Cardiac fibroblast (primary cell): ENCODE results near the gene TBX15.
"Not testable (repeated sequence)": the region's sequence is repeated elsewhere in the genome, so short reads cannot be mapped to it uniquely, and the experiment has no call there.

Experiments
- DNase-seq, 2 donors: peaks; one replicate each; pipeline versions ENCODE4 v3.0.0 to v3.0.0-alpha.2; 2010; ENCODE audit warnings: low read depth in 2 of 2
- H3K4me3 ChIP-seq, 2 donors: replicated peaks in 1 of 2; 1 replicate in 1 of 2; 2 replicates in 1 of 2; pipeline ENCODE4 v1.5.1; 2011; ENCODE audit warnings: low read depth in 2 of 2, low read length in 2 of 2, mild to moderate bottlenecking in 2 of 2, moderate library complexity in 1 of 2
- CTCF ChIP-seq: IDR thresholded peaks from one replicate; pipeline ENCODE4 v1.5.1; 2011; ENCODE audit warnings: low read depth, mild to moderate bottlenecking, low read length, inconsistent platforms

Gene TBX15

GRCh38 chr1:118918230-118918939 lies 69.8 kb downstream of the TBX15 start:
- no peak for TF ChIP-seq CTCF
- no peak for DNase-seq
- no peak overlapping the region for H3K4me3 ChIP-seq

- not testable (repeated sequence) for H3K4me3 ChIP-seq, DNase-seq
Measured at GRCh38 chr1:118916346-118916745, 71.8 kb downstream of the TBX15 start.

- DNase-seq: no peak
- H3K4me3 ChIP-seq: no peak overlapping the region
- TF ChIP-seq CTCF: no peak
Measured at GRCh38 chr1:118914379-118915161, 73.6 kb downstream of the TBX15 start.

- DNase-seq: no peak
- no peak for TF ChIP-seq CTCF
- H3K4me3 ChIP-seq: no peak overlapping the region
Measured at GRCh38 chr1:118913818-118914217, 74.3 kb downstream of the TBX15 start.

GRCh38 chr1:118912574-118912973 lies 75.6 kb downstream of the TBX15 start:
- DNase-seq: no peak
- H3K4me3 ChIP-seq: no peak overlapping the region
- TF ChIP-seq CTCF: no peak

- H3K4me3 ChIP-seq: no peak overlapping the region
- TF ChIP-seq CTCF: no peak
- DNase-seq: no peak
Measured at GRCh38 chr1:118911571-118911970, 76.6 kb downstream of the TBX15 start.

- DNase-seq: no peak
Measured at GRCh38 chr1:118907466-118907865, 80.7 kb downstream of the TBX15 start.

More at GRCh38 chr1:118907466-118907865, 80.7 kb downstream of the TBX15 start:
- no peak overlapping the region for H3K4me3 ChIP-seq
- TF ChIP-seq CTCF: no peak
